ENCODE data around the gene DUSP6. TPM values are rescaled to one million over a fixed set of nuclear protein-coding genes. Genes with fewer than 3 reads are reported as not detected.

DUSP6 gene
- total and polyA plus RNA-seq, 2 of the 13 experiments (the other 11 are each of a cell fraction or from before 2014, with no cell fraction given), result 40.9 to 161 TPM

DNA sequence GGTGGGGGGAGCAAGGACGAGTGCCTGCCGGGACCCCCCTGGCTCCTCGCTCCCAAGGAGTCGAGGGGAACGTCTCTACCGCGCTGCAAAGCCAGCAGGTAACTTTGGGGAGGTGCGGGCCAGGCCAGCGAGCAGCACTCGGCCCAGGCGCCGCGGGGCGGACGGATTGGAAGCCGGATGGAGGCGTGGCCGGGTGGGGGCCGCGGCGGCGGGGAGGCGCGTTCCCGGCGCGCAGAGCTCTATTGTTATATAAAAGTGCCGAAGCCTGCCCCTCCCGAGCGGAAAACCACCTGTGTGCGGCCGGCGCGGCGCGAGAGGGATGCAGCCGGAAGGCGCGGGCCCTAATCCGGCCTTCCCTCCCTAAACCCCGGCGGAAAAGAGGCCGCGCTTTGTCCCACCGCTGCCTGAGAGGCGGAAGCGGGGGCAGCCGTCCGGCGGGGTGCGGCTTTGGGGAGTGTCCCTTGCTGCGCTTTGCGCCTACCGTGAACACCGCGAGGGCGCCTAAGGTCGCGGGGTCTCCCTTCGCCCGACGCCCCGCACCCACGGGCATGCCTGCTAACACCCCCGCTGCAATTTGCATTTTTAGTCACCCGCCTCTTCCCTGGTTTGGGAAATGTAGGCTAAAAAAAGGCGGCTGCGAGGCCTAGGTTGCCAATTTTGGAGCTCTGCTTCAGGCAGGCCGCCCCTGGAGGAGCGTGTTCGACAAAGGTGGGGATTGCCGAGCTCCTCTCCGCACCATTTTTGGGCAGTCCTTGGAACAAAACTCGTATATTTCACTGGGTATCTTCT, 1.7 kb upstream of the DUSP6 start (continued):
- TF ChIP-seq ZNF549 (CRISPR knock-in tag; IDR thresholded peaks at IDR 0.05), result no peak
- TF ChIP-seq MTA3 (CRISPR knock-in tag; IDR thresholded peaks at IDR 0.05), result no peak
- TF ChIP-seq POLR2A (IDR thresholded peaks at IDR 0.05; ENCODE audit: insufficient read depth in 1 of 2, low read depth in 2 of 2, low read length in 2 of 2), result peak in 1 of 2 experiments; percentile 61; a peak in 2 of 4 replicates
- TF ChIP-seq SSRP1 (CRISPR knock-in tag; IDR thresholded peaks at IDR 0.05), result no peak
- peak; percentile 63; the same call in 1 of the 2 replicates for TF ChIP-seq SATB2 (CRISPR knock-in tag; IDR thresholded peaks at IDR 0.05)
- no peak for TF ChIP-seq SOX6 (IDR thresholded peaks at IDR 0.05)
- TF ChIP-seq SOX6 (CRISPR knock-in tag; IDR thresholded peaks at IDR 0.05), result peak; percentile 88
- TF ChIP-seq ZNF292 (CRISPR knock-in tag; IDR thresholded peaks at IDR 0.05; ENCODE audit: borderline replicate concordance, low read depth), result peak; percentile 84
- TF ChIP-seq, protein P1, sequence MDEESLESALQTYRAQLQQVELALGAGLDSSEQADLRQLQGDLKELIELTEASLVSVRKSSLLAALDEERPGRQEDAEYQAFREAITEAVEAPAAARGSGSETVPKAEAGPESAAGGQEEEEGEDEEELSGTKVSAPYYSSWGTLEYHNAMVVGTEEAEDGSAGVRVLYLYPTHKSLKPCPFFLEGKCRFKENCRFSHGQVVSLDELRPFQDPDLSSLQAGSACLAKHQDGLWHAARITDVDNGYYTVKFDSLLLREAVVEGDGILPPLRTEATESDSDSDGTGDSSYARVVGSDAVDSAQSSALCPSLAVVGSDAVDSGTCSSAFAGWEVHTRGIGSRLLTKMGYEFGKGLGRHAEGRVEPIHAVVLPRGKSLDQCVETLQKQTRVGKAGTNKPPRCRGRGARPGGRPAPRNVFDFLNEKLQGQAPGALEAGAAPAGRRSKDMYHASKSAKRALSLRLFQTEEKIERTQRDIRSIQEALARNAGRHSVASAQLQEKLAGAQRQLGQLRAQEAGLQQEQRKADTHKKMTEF (CRISPR knock-in tag; IDR thresholded peaks at IDR 0.05), result peak; percentile 90
- no peak for TF ChIP-seq NFE2L1 (CRISPR knock-in tag; IDR thresholded peaks at IDR 0.05; ENCODE audit: borderline replicate concordance)
- TF ChIP-seq, protein P2, sequence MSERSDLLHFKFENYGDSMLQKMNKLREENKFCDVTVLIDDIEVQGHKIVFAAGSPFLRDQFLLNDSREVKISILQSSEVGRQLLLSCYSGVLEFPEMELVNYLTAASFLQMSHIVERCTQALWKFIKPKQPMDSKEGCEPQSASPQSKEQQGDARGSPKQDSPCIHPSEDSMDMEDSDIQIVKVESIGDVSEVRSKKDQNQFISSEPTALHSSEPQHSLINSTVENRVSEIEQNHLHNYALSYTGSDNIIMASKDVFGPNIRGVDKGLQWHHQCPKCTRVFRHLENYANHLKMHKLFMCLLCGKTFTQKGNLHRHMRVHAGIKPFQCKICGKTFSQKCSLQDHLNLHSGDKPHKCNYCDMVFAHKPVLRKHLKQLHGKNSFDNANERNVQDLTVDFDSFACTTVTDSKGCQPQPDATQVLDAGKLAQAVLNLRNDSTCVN (CRISPR knock-in tag; IDR thresholded peaks at IDR 0.05; ENCODE audit: borderline replicate concordance), result peak; percentile 4; the same call in 1 of the 2 replicates
- TF ChIP-seq TOPORS (CRISPR knock-in tag; IDR thresholded peaks at IDR 0.05), result peak; percentile 78; the same call in 1 of the 2 replicates
- peak; percentile 36; the same call in 1 of the 2 replicates for TF ChIP-seq ZSCAN21 (CRISPR knock-in tag; IDR thresholded peaks at IDR 0.05; ENCODE audit: borderline replicate concordance)
- 0 out of 2 replicates have a peak, but pooled peaks have one; percentile 28 for TF ChIP-seq ZNF30 (CRISPR knock-in tag; IDR thresholded peaks at IDR 0.05)
- TF ChIP-seq GABPB1 (CRISPR knock-in tag; IDR thresholded peaks at IDR 0.05), result peak; percentile 86
- no peak for TF ChIP-seq CENPX (CRISPR knock-in tag; IDR thresholded peaks at IDR 0.05)
- peak; percentile 81 for TF ChIP-seq POLR2G (IDR thresholded peaks at IDR 0.05; ENCODE audit: low read depth, low read length)
- no peak for TF ChIP-seq TEAD2 (CRISPR knock-in tag; IDR thresholded peaks at IDR 0.05)
- peak; percentile 90 for TF ChIP-seq PHF21A (CRISPR knock-in tag; IDR thresholded peaks at IDR 0.05)
- no peak for TF ChIP-seq PCBP1 (IDR thresholded peaks at IDR 0.05; ENCODE audit: borderline replicate concordance, low read depth, low read length)
- peak; percentile 52; the same call in 1 of the 2 replicates for TF ChIP-seq SALL1 (CRISPR knock-in tag; IDR thresholded peaks at IDR 0.05)
- peak; percentile 97 for TF ChIP-seq RXRA (CRISPR knock-in tag; IDR thresholded peaks at IDR 0.05)
- no peak for TF ChIP-seq ZNF3 (CRISPR knock-in tag; IDR thresholded peaks at IDR 0.05)
- no peak; the same call in 1 of the 2 replicates for TF ChIP-seq ZNF33B (CRISPR knock-in tag; IDR thresholded peaks at IDR 0.05)
- peak; percentile 75; the same call in 1 of the 2 replicates for TF ChIP-seq KAT7 (CRISPR knock-in tag; IDR thresholded peaks at IDR 0.05; ENCODE audit: borderline replicate concordance)
- TF ChIP-seq ZSCAN25 (CRISPR knock-in tag; IDR thresholded peaks at IDR 0.05), result no peak
- no peak for TF ChIP-seq FOXP1 (IDR thresholded peaks at IDR 0.05)
- TF ChIP-seq FOXP1 (CRISPR knock-in tag; IDR thresholded peaks at IDR 0.05), result peak; percentile 65
- no peak for TF ChIP-seq HNF4G (IDR thresholded peaks at IDR 0.05; ENCODE audit: borderline replicate concordance, low read depth, low read length)
- TF ChIP-seq HNF4G (CRISPR knock-in tag; IDR thresholded peaks at IDR 0.05; ENCODE audit: borderline replicate concordance, low read depth), result peak; percentile 23; the same call in 1 of the 2 replicates
- TF ChIP-seq NR2C2 (CRISPR knock-in tag; IDR thresholded peaks at IDR 0.05; ENCODE audit: borderline replicate concordance), result no peak
- TF ChIP-seq ZNF501 (CRISPR knock-in tag; IDR thresholded peaks at IDR 0.05), result peak; percentile 64
- peak; percentile 84 for TF ChIP-seq ZMYM2 (CRISPR knock-in tag; IDR thresholded peaks at IDR 0.05)
